ENCODE results near the gene LSM2. TPM values are rescaled to one million over a fixed set of nuclear protein-coding genes. Genes with fewer than 3 reads are reported as not detected.
"Not testable (repeated sequence)": the region's sequence is repeated elsewhere in the genome, so short reads cannot be mapped to it uniquely, and the experiment has no call there.

Gene LSM2
- polyA plus RNA-seq, 1 donor (not counting 4 experiments of a cell fraction or from before 2014, with no cell fraction given), result 46.5 TPM

DNA sequence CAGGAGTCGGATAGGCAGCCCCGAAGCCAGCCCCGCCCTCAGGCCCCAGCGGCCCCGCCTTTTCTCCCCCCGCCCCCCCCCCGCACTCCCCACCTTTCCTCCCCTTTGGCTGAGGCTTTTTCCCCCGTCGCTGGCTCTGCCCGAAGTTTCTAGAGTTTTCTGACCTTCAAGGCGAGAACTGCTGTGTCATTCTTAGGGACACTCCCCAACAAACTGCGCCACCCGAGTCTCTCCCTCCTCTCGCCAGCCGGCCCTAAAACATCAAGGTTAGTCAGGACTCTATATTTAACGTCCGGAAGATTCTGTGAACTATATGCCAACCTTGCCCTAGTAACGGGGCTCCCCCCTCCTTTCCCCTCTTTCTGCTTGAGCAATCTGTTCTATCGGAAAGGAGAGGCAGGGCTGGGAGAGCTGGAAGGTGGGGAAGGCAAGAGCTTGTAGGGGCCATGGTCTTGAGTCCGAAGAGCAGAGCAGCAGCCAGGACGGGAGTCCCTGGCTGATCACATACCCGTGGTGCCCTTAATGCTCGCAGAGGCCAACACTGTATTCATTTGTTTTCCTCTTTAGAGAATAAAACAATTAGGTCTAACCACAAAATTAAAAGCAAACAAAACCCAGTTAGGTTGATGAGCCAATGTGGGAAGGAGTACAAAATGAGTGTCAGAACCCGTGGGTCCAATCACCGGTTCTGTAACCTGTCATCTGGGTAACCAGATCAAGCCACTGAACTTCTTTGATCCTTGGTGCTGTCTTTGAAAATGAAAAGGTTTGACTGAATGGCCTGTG lies 15.5 kb upstream of the LSM2 start:
- Histone ChIP-seq H2AFZ (ENCODE audit: control insufficient read depth, low read length) (peak overlapping the region; percentile 41), H3K27ac (ENCODE audit: control insufficient read depth, insufficient read depth, low read length) (peak overlapping the region; percentile 96), H4K20me1 (ENCODE audit: control insufficient read depth, extremely low read depth, insufficient read depth, low read length) (no peaks in the 10 kb centered on the region), H3K9me1 (ENCODE audit: control insufficient read depth, extremely low read depth, insufficient read depth, low read length) (no peaks in the 10 kb centered on the region), H3K9ac (ENCODE audit: control insufficient read depth, extremely low read depth, insufficient read depth, low read length) (peak overlapping the region; percentile 86), H3K36me3 (ENCODE audit: control insufficient read depth in 2 of 2, extremely low read depth in 1 of 2, insufficient read depth in 2 of 2, low read length in 2 of 2) (no peaks in the 10 kb centered on the region), H3K79me2 (ENCODE audit: control insufficient read depth, insufficient read depth, low read length) (peaks cover 22% of the 10 kb centered on the region), H3K9me3 (ENCODE audit: control insufficient read depth, low read depth, low read length) (no peaks in the 10 kb centered on the region), H3K27me3 (ENCODE audit: control insufficient read depth, extremely low read depth, insufficient read depth, low read length) (no peaks in the 10 kb centered on the region), H3K4me2 (ENCODE audit: control insufficient read depth, extremely low read depth, insufficient read depth, low read depth, low read length) (peak overlapping the region; percentile 73), H3K4me3 (ENCODE audit: control insufficient read depth in 2 of 3, extremely low read depth in 1 of 3, insufficient read depth in 2 of 3, low read depth in 1 of 3, low read length in 3 of 3) (peak overlapping the region; percentile 42 to 80 (median 70)), H3K4me1 (ENCODE audit: control insufficient read depth, extremely low read depth, insufficient read depth, low read length) (peaks cover 54% of the 10 kb centered on the region)
- TF ChIP-seq, protein P1, sequence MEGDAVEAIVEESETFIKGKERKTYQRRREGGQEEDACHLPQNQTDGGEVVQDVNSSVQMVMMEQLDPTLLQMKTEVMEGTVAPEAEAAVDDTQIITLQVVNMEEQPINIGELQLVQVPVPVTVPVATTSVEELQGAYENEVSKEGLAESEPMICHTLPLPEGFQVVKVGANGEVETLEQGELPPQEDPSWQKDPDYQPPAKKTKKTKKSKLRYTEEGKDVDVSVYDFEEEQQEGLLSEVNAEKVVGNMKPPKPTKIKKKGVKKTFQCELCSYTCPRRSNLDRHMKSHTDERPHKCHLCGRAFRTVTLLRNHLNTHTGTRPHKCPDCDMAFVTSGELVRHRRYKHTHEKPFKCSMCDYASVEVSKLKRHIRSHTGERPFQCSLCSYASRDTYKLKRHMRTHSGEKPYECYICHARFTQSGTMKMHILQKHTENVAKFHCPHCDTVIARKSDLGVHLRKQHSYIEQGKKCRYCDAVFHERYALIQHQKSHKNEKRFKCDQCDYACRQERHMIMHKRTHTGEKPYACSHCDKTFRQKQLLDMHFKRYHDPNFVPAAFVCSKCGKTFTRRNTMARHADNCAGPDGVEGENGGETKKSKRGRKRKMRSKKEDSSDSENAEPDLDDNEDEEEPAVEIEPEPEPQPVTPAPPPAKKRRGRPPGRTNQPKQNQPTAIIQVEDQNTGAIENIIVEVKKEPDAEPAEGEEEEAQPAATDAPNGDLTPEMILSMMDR (optimal IDR thresholded peaks at IDR 0.05 in 1 of 3, IDR thresholded peaks at IDR 0.05 in 1 of 3, conservative IDR thresholded peaks at IDR 0.05 in 1 of 3; ENCODE audit: extremely low read depth in 1 of 3, insufficient read depth in 2 of 3, low read length in 3 of 3), result no peak
- no peak for TF ChIP-seq EZH2 (IDR thresholded peaks at IDR 0.05; ENCODE audit: low read length)
- DNase-seq (ENCODE audit: low read depth, low spot score) (no peak), FAIRE-seq (no peak)
- dilution Hi-C loops (cut with MboI; ENCODE audit: extremely low pct_ligation_motif_present, low sequenced_read_pairs), result no loop called here

DNA sequence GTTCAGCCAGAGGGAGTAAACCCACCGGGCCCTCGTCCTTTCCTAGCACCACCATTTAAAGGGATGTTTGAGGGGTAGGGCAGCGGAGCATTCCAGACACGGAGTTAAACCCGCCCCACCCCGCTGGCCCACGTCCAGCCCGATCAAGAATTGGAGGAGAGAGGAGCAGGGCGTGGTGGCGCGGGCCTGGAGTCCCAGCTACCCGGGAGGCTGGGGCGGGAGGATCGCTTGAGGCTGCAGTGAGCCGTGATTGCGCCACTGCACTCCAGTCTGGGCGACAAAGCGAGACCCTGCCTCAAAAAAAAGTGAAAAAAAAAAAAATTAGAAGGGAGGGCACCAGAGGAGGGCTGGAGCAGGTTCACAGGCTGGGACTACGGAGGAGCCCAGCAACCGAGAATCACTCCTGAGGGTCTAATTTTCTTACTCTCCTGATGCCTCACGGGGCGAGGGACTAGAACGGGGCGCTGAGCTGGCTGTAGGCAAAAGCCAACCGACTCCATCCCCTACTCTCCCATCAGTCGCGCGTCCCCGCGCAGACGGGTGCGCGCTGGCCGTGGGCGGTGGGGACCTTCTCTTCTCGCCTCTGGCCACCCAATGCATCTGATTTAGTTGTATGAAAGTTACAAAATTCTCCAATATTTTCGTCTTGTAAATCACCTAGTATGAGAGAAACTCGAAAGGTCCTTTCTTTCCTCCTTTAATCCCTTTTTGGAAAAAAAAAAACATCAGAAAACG lies 14.7 kb upstream of the LSM2 start:
- Histone ChIP-seq H3K4me3 (ENCODE audit: control insufficient read depth in 2 of 3, extremely low read depth in 1 of 3, insufficient read depth in 2 of 3, low read depth in 1 of 3, low read length in 3 of 3) (peak overlapping the region; percentile 42 to 80 (median 70)), H3K9me3 (ENCODE audit: control insufficient read depth, low read depth, low read length) (no peaks in the 10 kb centered on the region), H3K27ac (ENCODE audit: control insufficient read depth, insufficient read depth, low read length) (peak overlapping the region; percentile 96), H3K27me3 (ENCODE audit: control insufficient read depth, extremely low read depth, insufficient read depth, low read length) (no peaks in the 10 kb centered on the region), H2AFZ (ENCODE audit: control insufficient read depth, low read length) (peak overlapping the region; percentile 27), H3K9me1 (ENCODE audit: control insufficient read depth, extremely low read depth, insufficient read depth, low read length) (no peaks in the 10 kb centered on the region), H3K4me1 (ENCODE audit: control insufficient read depth, extremely low read depth, insufficient read depth, low read length) (peaks cover 50% of the 10 kb centered on the region), H3K4me2 (ENCODE audit: control insufficient read depth, extremely low read depth, insufficient read depth, low read depth, low read length) (peak overlapping the region; percentile 73), H4K20me1 (ENCODE audit: control insufficient read depth, extremely low read depth, insufficient read depth, low read length) (no peaks in the 10 kb centered on the region), H3K9ac (ENCODE audit: control insufficient read depth, extremely low read depth, insufficient read depth, low read length) (peak overlapping the region; percentile 86), H3K36me3 (ENCODE audit: control insufficient read depth in 2 of 2, extremely low read depth in 1 of 2, insufficient read depth in 2 of 2, low read length in 2 of 2) (no peaks in the 10 kb centered on the region), H3K79me2 (ENCODE audit: control insufficient read depth, insufficient read depth, low read length) (peaks cover 23% of the 10 kb centered on the region)
- FAIRE-seq (no peak), DNase-seq (ENCODE audit: low read depth, low spot score) (no peak)
- dilution Hi-C loops (cut with MboI; ENCODE audit: extremely low pct_ligation_motif_present, low sequenced_read_pairs), result no loop called here
- TF ChIP-seq EZH2 (IDR thresholded peaks at IDR 0.05; ENCODE audit: low read length), result no peak
- TF ChIP-seq, protein P1 (optimal IDR thresholded peaks at IDR 0.05 in 1 of 3, IDR thresholded peaks at IDR 0.05 in 1 of 3, conservative IDR thresholded peaks at IDR 0.05 in 1 of 3; ENCODE audit: extremely low read depth in 1 of 3, insufficient read depth in 2 of 3, low read length in 3 of 3), result no peak

DNA sequence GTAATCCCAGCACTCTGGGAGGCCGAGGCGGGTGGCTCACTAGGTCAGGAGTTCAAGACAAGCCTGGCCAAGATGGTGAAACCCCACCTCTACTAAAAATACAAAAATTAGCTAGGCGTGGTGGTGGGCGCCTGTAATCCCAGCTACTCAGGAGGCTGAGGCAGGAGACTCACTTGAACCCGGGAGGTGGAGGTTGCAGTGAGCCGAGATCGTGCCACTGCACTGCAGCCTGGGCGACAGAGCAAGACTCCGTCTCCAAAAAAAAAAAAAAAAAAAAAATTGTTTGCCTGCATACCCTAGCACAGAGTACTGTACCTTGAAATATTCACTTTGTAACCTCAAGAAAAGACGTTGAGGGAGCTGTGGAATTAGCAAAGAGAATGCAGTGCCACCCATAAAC lies 13.6 kb upstream of the LSM2 start:
- H3K27ac ChIP-seq (ENCODE audit: control insufficient read depth, insufficient read depth, low read length); H4K20me1 ChIP-seq (ENCODE audit: control insufficient read depth, extremely low read depth, insufficient read depth, low read length); H3K27me3 ChIP-seq (ENCODE audit: control insufficient read depth, extremely low read depth, insufficient read depth, low read length); H3K4me3 ChIP-seq (ENCODE audit: control insufficient read depth in 2 of 3, extremely low read depth in 1 of 3, insufficient read depth in 2 of 3, low read depth in 1 of 3, low read length in 3 of 3); H3K9me1 ChIP-seq (ENCODE audit: control insufficient read depth, extremely low read depth, insufficient read depth, low read length); H3K4me2 ChIP-seq (ENCODE audit: control insufficient read depth, extremely low read depth, insufficient read depth, low read depth, low read length); H3K9ac ChIP-seq (ENCODE audit: control insufficient read depth, extremely low read depth, insufficient read depth, low read length); FAIRE-seq; DNase-seq (ENCODE audit: low read depth, low spot score); H3K9me3 ChIP-seq (ENCODE audit: control insufficient read depth, low read depth, low read length); H3K36me3 ChIP-seq (ENCODE audit: control insufficient read depth in 2 of 2, extremely low read depth in 1 of 2, insufficient read depth in 2 of 2, low read length in 2 of 2); H2AFZ ChIP-seq (ENCODE audit: control insufficient read depth, low read length); dilution Hi-C loops (cut with MboI; ENCODE audit: extremely low pct_ligation_motif_present, low sequenced_read_pairs): not testable (repeated sequence)
- peaks cover 26% of the 10 kb centered on the region for H3K79me2 ChIP-seq (ENCODE audit: control insufficient read depth, insufficient read depth, low read length)
- H3K4me1 ChIP-seq (ENCODE audit: control insufficient read depth, extremely low read depth, insufficient read depth, low read length), result peaks cover 42% of the 10 kb centered on the region
